GM19372 (cell line): ENCODE results near the gene HPX.

Source experiments
- ATAC-seq: cut with Tn5 transposase; IDR thresholded peaks from one replicate; pipeline ENCODE4 v1.9.1; 2021; ENCODE audit warnings: mild to moderate bottlenecking, low read depth, moderate library complexity; ENCODE audit not compliant: unreplicated experiment

Gene HPX, protein sequence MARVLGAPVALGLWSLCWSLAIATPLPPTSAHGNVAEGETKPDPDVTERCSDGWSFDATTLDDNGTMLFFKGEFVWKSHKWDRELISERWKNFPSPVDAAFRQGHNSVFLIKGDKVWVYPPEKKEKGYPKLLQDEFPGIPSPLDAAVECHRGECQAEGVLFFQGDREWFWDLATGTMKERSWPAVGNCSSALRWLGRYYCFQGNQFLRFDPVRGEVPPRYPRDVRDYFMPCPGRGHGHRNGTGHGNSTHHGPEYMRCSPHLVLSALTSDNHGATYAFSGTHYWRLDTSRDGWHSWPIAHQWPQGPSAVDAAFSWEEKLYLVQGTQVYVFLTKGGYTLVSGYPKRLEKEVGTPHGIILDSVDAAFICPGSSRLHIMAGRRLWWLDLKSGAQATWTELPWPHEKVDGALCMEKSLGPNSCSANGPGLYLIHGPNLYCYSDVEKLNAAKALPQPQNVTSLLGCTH

DNA sequence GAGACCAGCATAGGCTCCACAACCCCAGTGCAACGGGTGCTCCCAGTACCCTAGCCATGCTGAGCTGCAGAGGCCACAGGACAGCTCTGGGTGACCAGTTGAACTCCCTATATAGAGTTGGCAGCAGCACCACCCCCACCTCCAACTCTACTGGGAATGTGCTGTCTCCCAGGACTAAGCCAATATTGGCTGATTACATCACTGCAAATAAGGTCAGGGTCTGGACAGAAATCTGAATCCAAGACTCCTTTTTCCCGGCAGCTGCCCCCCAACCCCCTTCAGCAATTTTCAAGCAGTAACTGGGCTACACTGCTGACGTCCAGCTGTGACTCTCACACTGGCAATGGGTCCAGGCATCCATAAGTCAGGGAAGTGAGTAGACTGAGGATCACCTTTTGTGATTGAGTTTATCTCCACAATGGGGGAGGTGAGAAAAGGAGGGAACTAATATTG lies at the start of gene HPX:
HPX (minus strand) TSS at position 82 of the 453 bp plus-strand sequence; CDS start at position 58, 24 bp downstream.
- no peak for ATAC-seq

DNA sequence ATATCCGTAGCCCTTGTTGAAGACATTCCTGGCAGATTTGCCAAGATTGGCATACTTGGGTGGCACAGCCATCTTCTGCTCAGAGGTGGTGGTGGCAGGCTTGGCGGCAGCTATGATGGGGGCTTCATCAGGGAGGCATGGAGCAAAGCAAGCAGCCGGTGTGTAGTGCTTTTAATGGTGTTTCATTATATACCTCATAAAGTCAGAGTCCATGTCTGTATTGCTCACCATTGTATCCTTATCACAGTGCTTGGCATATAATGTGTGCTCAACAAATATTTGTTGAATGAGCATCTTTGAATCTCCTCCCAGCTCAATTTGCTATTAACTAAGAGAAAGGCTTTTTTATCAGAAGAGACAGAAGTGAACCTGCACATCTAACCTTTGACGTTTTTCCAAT lies 48.5 kb upstream of the HPX start:
- ATAC-seq = no peak

DNA sequence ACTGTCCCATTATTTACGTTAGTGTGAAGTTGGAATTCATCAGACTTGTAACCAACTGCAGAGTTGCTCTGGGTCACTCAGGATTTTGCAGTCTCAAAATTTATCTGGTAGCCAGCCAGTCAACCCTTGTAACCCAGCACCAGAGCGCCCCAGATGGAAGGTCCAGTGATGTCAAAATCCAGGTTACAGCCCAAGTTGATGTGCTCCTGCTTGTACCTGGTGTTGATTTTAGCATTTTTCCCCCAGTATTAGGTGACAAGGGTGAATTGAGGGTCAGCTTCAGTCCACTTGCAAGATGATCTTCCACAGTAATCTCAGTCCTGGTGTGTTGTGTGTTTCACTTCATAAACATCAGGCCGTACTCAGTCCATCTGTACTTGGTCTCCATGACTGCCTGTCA lies 48.0 kb upstream of the HPX start:
- ATAC-seq = no peak

DNA sequence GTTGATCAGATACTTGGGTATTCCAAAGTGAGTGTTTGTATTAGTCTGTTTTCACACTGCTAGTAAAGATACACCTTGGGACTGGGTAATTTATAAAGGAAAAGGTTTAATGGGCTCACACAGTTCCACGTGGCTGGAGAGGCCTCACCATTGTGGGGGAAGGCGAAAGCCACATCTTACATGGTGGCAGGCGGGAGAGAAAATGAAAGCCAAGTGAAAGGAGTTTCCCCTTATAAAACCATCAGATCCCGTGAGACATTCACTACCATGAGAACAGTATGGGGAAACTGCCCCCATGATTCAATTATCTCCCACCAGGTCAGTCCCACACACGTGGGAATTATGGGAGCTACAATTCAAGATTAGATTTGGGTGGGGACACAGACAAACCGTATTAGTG lies 47.6 kb upstream of the HPX start:
- ATAC-seq = no peak

DNA sequence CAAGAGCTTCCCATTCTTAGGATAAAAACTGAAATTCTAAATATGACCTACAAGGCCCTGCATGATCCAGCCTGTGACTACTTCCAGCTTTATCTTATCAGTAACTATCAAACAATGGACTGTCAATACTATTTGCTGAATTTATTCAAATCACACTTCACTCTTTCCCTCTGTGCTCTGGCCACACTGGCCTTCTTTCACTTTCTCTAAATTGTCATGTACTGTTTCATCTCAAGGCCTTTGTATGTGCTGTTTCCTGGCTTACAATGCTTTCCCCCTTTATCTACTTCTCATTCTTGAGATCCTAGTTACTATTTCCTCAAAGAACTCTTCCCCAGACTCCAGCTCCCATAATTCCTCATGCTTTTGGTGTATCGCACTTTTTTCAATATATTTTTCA lies 46.2 kb upstream of the HPX start:
- no peak for ATAC-seq

DNA sequence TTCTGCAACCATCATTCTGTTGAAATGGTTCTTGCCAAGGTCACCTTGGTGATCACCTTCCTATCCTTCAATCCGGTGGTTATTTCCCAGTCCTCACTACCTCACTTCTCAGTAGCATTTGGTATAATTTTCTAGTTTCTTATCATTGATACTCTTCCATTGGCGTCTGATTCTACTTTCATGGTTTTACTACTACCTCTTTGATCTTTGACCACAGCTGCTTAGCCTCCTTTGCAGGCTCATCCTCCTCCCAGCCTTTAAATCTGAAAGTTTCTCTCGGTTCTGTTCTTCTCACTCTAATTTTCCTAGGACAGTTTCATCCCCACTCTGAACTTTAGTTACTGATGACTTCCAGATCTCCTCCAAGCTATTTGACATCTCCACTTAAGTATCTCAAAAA lies 45.5 kb upstream of the HPX start:
- ATAC-seq = no peak

DNA sequence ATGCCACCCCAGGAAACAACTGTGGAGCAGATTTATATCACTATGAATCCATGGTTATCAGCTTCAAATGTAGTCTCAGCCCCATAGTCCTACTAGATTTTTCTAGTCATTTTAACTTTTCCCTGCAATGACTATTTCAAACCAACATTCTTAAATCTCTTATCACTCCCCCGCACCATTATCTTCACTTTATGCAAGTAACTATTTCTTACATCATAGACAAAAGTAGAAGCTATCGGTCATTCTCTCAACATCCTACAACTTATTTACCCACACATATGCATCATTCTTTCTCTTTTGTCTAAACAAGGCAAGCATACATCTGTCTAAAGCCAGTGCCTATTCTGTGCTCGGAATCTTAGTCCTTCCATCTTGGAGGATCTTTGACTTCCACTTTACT lies 44.9 kb upstream of the HPX start:
- no peak for ATAC-seq

DNA sequence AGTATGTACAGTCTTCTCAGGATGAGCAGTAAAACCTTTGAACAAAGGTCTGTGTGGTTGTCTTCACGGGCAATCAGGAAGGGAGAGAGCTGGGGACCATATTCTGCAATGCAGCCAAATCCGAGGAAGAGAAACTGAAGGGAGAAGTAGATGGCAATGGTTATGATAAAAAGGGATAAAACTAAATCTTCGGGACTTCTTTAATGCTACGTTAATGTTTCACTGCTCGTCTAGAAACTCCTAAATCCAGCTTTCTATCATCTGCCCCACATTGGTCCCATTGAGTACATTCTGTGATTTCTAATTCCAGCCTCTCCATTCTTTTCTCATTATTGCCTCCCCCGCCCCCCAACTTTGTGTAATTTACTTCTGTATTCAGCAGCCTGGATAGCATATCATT lies 42.2 kb upstream of the HPX start:
- ATAC-seq = no peak

DNA sequence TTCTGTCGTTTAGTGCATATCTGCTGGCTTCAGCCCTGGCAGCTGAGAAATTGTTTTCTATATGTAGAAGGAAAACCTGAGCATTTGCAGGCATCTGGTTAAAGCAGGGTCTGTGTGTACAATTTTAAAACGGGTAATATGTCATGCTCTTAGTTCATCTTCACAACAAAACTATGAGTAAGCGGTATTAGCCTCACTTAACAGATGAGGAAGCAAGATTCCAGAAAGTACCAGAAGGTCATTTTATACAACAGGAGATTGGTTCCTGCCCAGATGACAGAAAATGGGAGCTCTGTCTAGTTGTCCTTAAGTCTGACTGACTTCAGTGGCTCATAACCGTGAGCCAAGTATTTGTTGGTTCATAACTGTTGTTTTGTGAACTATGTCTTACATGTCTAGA lies 41.7 kb upstream of the HPX start:
- ATAC-seq = no peak

DNA sequence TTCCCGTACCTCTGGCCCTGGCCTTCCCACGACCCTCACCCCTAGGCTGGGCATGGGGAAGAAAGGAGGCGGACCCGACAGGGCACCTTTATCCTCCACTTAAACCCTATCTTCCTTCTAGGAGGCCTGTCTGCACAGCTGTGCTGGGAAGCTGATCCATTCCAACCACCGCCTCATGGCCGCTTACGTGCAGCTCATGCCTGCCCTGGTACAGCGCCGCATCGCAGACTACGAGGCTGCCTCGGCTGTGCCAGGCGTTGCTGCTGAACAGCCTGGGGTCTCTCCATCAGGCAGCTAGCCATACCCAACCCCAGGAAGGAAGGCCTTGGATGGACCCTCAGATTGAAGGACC lies 41.1 kb upstream of the HPX start:
- no peak for ATAC-seq

DNA sequence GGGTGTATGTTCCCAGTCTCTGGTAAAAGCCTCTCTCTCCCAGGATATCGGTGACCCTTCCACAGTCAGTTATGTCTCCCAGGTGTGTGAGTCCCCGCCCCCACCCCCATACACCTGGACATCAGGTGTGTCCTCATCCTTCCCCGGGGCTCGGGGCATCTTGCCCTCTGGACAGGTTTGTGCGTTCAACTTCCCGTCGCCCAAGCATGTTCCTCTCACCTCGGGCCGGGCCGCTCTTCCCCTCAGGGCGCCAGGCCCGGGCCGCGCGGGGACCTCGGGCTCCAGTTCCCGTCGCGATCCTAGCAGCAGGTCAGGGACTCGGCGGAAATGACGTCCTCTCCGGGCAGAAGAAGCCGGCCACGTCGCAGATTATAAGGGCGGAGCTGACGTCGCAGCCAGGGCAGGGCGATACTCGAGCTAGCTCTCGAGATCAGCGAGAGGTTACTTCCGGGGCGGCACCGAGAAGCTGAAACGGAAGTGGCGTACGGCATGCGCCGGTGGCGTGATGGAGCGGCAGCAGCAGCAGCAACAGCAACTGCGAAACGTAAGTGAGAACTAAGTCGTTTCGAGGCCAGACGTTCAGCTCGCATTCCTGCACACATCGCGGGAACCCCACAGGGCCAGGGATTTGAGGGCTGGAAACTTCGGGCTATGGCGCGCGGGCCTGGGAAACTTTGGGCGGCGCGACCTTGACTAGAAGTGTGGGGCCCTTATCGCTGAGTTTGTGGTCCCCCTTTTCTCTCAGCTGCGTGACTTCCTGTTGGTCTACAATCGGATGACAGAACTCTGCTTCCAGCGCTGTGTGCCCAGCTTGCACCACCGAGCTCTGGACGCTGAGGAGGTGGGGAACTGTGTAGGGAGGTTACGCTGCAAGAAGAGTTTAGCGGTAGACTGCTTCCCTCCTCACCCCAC lies 40.5 kb upstream of the HPX start, which contains the start of the genes ARFIP2 and TIMM10B:
ARFIP2 (minus strand) TSS at position 320 of the 912 bp plus-strand sequence. CDS start 910 bp downstream, outside the sequence.
TIMM10B (plus strand) TSS at position 490 of the 912 bp plus-strand sequence; CDS start at position 506, 16 bp downstream.
- peak; percentile 99 for ATAC-seq

DNA sequence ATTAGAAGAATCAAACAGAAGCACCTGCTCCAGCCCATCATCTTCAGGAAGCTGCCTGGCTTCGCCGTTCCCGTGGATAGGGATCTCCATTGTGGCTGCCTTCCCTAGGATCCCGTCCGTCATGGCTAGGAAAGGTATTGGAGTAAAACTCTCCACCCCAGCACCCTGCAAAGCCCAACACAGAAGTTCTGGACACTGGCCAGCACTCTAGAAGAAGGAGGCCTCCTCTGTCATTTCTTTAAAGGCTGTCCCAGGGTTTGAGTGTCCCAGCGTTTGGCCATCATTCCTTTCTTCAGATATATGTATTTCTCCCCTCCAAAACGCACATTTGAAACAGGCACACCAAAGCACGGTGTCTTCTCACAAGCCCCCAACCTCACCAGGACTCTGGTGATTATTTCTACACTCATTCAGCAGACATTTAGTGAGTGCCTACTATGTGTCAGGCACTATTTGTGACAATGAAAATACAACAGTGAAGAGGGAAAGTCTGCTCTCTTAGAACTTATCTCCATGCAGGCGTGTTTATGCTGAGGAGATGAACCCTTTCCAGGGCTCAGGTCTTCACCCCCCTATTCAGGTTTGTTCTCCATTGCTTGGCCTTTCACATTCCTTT lies 39.6 kb upstream of the HPX start:
- ATAC-seq = no peak

DNA sequence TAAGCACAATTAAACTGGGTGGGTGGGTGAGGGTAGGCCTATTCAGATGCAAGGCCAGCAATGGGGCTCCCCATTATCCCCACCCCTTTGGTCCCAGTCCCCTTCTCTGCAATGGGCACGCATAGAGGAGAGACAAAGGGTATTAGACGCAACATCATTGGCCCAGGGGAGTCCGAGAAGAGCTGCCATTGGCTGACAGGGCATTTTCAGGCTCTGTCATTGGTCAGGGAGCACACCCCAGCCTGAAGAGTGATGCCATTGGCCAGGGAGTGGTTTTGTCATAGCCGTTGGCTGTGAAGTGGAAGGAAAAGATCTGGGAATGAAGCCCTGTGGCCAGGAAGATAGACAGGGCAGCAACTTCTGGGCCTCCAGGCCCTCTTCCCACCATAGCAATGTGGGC lies 35.8 kb upstream of the HPX start:
- no peak for ATAC-seq

DNA sequence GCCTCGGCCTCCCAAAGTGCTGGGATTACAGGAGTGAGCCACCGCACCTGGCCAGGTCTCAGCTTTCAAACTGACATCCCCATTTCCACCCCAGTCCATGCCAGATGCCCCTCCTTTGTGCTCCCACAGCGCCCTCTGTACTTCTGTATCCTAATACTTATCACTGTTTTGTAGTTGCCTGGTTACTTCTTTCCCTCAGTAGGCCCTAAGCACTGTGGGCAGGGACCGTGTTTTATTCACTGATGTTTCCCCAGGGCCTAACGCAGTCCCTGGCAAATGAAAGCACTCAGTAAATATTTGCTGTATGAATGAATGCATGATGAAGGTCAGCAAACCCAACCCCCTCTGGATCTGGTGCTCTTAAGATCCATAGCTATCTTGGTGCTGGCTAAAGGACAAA lies 35.1 kb upstream of the HPX start:
- no peak for ATAC-seq

DNA sequence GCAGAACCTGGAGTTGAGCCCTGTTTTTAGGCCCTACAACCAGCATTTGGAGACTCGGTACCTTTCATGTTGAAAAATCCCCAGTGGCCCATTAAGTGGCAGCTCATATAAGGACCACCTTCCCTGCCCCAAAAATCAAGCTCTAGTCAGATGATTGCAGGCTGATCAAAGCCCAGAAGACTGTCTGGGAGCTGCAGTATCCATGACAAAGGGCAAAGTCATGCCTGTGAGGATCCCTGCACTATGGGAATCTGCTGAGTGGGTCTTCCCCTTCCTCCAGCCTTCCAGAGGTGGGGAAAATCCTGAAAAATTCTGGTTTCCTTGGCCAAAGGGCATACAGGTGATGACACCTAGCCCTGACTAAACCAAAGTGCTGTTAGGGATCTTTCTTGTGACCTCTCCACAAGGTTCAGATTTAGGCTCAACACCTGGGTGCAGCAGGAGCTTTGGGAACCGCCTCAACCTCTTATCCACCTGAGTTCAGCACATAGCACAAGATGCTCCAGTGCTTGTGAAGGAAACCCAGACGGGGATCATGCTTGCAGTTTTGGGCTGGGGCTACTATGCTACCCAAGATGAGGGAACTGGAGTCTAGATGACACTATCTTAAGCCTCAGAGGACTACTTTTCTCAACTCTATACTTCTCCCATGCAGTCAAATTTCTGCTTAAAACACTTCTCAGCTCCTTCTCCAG lies 34.2 kb upstream of the HPX start:
- ATAC-seq = no peak

DNA sequence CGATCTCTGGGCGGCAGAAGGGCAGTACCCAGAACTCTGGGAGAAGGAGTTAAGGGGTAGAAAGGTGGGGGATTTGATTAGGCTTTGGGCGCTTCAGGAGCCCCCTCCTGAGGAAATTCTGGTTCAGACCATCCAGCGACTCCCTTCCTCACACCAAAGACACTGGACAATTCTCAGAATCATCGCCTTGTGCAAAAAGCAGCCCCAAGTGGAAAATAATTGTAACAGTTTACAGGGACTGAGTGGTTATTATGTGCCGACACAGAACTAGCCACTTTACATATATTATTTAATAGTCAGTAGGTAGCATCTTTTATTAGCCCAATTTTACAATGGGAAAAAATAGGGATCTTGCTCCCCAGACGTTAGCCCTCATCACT lies 33.6 kb upstream of the HPX start:
- no peak for ATAC-seq

DNA sequence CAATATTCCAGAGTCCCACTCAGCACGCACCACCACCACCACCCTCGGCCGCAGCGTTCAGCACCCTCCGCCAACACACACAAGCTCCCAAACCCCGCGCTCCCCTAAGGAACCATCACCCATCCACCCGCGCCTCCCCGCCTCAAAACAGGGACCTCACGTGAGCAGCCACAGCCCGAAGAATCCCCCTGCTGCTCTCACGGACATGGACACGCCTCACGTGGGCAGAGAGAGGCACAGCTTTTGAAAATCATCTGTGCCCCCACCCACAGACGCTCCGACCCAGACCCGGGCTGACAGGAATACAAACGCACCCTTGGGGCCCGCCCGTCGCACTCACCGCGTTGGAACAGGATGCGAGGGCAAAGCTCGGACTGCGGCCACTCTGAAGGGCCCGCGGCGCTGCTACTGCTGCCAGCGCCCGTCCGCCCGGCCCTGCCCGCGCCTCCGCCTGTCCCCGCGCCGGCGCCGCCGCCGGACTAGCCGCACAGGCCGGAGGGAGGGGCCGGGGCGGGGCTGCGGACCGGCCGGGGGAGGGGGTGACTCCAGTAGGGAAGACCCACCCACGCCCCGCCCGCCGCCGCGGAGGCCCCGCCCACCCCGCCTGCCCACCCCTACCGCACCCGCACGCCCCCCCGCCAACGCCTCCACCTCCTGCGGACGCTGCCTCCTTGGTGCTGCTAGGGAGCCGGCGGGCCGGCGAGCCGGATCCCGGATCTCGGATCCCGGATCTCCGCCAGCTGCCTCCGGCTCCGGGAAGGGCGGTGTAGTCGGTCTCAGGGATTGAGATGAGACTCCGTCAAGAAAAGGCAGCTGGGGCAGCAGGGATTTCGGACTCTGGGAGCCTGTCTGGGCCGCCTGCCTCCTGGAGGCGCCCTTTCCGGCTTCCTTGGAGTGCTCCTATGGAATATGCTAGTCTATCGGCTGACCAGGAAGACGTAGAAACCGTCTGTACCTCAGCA lies 32.9 kb upstream of the HPX start, which contains the start of gene TRIM3:
TRIM3 (minus strand) TSS at position 491 of the 962 bp plus-strand sequence. CDS start 8,246 bp downstream, outside the sequence.
- ATAC-seq = peak; percentile 66

DNA sequence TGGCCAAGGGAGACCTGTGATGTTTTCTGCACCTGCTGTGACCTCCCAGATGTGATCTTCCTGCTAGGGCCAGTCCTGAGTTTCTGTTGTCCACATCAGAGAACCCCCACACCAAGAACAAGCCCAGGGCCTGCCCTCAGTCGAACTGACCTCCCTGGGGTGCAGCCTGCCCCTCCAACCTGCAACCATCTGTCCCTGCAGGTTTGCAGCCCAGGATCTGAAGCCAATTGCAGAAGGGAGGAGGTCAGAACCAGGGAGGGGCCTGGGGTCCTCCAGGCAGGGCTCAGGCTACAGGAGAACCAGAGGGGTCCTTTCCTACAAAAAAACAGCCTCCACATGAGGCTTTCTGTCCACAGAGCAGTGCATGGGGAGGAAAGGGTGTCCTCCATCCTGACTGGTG lies 32.1 kb upstream of the HPX start:
- no peak for ATAC-seq

DNA sequence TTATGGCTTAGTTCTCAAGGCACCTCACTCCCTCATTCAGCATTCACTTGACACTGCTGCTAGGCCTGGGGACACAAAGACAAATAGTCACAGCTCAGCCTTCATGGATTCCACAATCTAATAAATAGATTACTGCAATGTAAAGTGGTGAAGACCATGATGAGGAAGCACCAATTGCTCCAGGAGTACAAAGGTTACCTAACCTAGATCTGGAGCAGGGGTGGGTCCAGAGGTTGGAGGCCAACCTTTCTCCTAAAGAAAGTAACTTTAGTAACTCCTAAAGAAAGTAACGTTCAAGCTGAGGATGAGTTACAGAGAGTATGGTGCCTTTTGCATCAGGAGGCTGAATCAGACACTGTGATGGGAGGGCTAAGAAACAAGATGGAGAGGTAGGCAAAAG lies 28.8 kb upstream of the HPX start:
- no peak for ATAC-seq
